HG03060 (cell line): ENCODE data around the gene RAP1GAP2.

Experiments
- ATAC-seq: cut with Tn5 transposase; IDR thresholded peaks from one replicate; pipeline ENCODE4 v1.9.1; 2021; ENCODE audit warnings: low read depth, moderate number of reproducible peaks; ENCODE audit not compliant: unreplicated experiment

The RAP1GAP2 gene

GRCh38 chr17:2852221-2852620 is 56.0 kb downstream of the RAP1GAP2 start:
- no peak for ATAC-seq

GRCh38 chr17:2852729-2853282 is 56.6 kb downstream of the RAP1GAP2 start:
- ATAC-seq, result no peak

GRCh38 chr17:2853283-2854142 is 57.3 kb downstream of the RAP1GAP2 start:
- ATAC-seq, result no peak

- ATAC-seq, result no peak
Observed at GRCh38 chr17:2854143-2855055, 58.2 kb downstream of the RAP1GAP2 start.

- ATAC-seq, result no peak
Observed at GRCh38 chr17:2855063-2855600, 58.9 kb downstream of the RAP1GAP2 start.

- no peak for ATAC-seq
Observed at GRCh38 chr17:2856727-2857126, 60.5 kb downstream of the RAP1GAP2 start.

- ATAC-seq, result no peak
Observed at GRCh38 chr17:2860045-2860444, 63.8 kb downstream of the RAP1GAP2 start.

- ATAC-seq, result no peak
Observed at GRCh38 chr17:2860883-2861282, 64.6 kb downstream of the RAP1GAP2 start.

- ATAC-seq, result no peak
Observed at GRCh38 chr17:2862197-2862596, 66.0 kb downstream of the RAP1GAP2 start.

GRCh38 chr17:2863204-2863603 is 67.0 kb downstream of the RAP1GAP2 start:
- no peak for ATAC-seq

GRCh38 chr17:2865228-2865627 is 69.0 kb downstream of the RAP1GAP2 start:
- ATAC-seq, result no peak

- no peak for ATAC-seq
Observed at GRCh38 chr17:2867441-2868424, 71.5 kb downstream of the RAP1GAP2 start.

GRCh38 chr17:2869604-2870003 is 73.4 kb downstream of the RAP1GAP2 start:
- no peak for ATAC-seq

GRCh38 chr17:2871205-2871604 is 75.0 kb downstream of the RAP1GAP2 start:
- no peak for ATAC-seq

GRCh38 chr17:2871720-2872119 is 75.5 kb downstream of the RAP1GAP2 start:
- ATAC-seq, result no peak

GRCh38 chr17:2872282-2872681 is 76.0 kb downstream of the RAP1GAP2 start:
- no peak for ATAC-seq

- ATAC-seq, result no peak
Observed at GRCh38 chr17:2874189-2874686, 78.0 kb downstream of the RAP1GAP2 start.

GRCh38 chr17:2875608-2876007 is 79.4 kb downstream of the RAP1GAP2 start:
- no peak for ATAC-seq

- no peak for ATAC-seq
Observed at GRCh38 chr17:2876467-2876866, 80.2 kb downstream of the RAP1GAP2 start.
